Endothelial cell of umbilical vein (primary cell): ENCODE measurements around the gene NRCAM. TPM values are rescaled to one million over a fixed set of nuclear protein-coding genes. Genes with fewer than 3 reads are reported as not detected.

ENCODE experiments used
- BruUV-seq: library from RNA; stranded (reverse); fragments of 400-500 nt; replicated peaks from 2 replicates; lab custom pipeline; 2021; lab: Mats Ljungman, UMichigan
- CTCF ChIA-PET: fragments of 300-600, 350-600 bp; sonication (Branson Sonifier 250); formaldehyde crosslinking; loops from one replicate; lab custom pipeline; 2021; ENCODE audit warnings: antibody characterized with exemption, inconsistent platforms; lab: Charles Lee
- POLR2A ChIA-PET: fragments of 300-600, 350-600 bp; sonication (Branson Sonifier 250); formaldehyde crosslinking; loops from one replicate; lab custom pipeline; 2021; ENCODE audit warnings: antibody characterized with exemption, inconsistent platforms; lab: Charles Lee
- DNase-seq: peaks from one replicate; pipeline ENCODE4 v3.0.0-alpha.2; 2011; ENCODE audit warnings: low read depth, low spot score
- FAIRE-seq: peaks from 2 replicates; lab custom pipeline; 2011; peaks lifted over from hg19 to GRCh38; lab: Jason Lieb, UNC
- H2AFZ ChIP-seq: 2 replicates; pipeline ENCODE4 v1.6.0; 2012; ENCODE audit warnings: low read depth, low read length, control low read depth, inconsistent platforms
- H3K27ac ChIP-seq: 2 replicates; pipeline ENCODE4 v1.5.1; 2011; ENCODE audit warnings: low read depth, mild to moderate bottlenecking, control low read depth, low read length, moderate library complexity; ENCODE audit not compliant: insufficient read depth
- H3K27me3 ChIP-seq, 2 experiments: 2 replicates each; pipeline versions ENCODE4 v1.6.0 to v1.6.1; 2011; ENCODE audit warnings: low read length in 2 of 2, mixed read lengths in 1 of 2; ENCODE audit not compliant: control insufficient read depth in 2 of 2, insufficient read depth in 2 of 2
- H3K36me3 ChIP-seq, 2 experiments: 2 replicates in 1 of 2; 3 replicates in 1 of 2; pipeline ENCODE4 v1.5.1; 2011; ENCODE audit warnings: low read length in 2 of 2, mild to moderate bottlenecking in 1 of 2, moderate library complexity in 1 of 2; ENCODE audit not compliant: control insufficient read depth in 2 of 2, insufficient read depth in 2 of 2; ENCODE audit errors: extremely low read depth in 1 of 2
- H3K4me1 ChIP-seq: 3 replicates; pipeline ENCODE4 v1.5.1; 2011; ENCODE audit warnings: mild to moderate bottlenecking, low read length; ENCODE audit not compliant: control insufficient read depth, insufficient read depth; ENCODE audit errors: extremely low read depth
- H3K4me2 ChIP-seq: 2 replicates; pipeline ENCODE4 v1.6.1; 2011; ENCODE audit warnings: low read length, control low read depth, mixed read lengths; ENCODE audit not compliant: insufficient read depth
- H3K4me3 ChIP-seq, 3 experiments: fragments of 200-600 bp in 1 of 3; sonication (generic), shearing (Covaris generic) in 1 of 3; replicated peaks in 1 of 3; 2 replicates each; pipeline ENCODE4 v1.5.1; 2011 to 2016; ENCODE audit warnings: control low read depth in 3 of 3, low read length in 3 of 3, mild to moderate bottlenecking in 2 of 3, inconsistent platforms in 1 of 3, low read depth in 1 of 3, moderate library complexity in 1 of 3; ENCODE audit not compliant: insufficient read depth in 1 of 3
- H3K79me2 ChIP-seq: 2 replicates; pipeline ENCODE4 v1.6.0; 2012; ENCODE audit warnings: low read length, inconsistent platforms; ENCODE audit not compliant: control insufficient read depth, insufficient read depth
- H3K9ac ChIP-seq: replicated peaks from 2 replicates; pipeline ENCODE3; 2011; ENCODE audit warnings: low read length, control low read depth; ENCODE audit not compliant: insufficient read depth; ENCODE audit errors: extremely low read depth
- H3K9me1 ChIP-seq: replicated peaks from 3 replicates; pipeline ENCODE4 v1.6.0; 2011; ENCODE audit warnings: mild to moderate bottlenecking, low read length; ENCODE audit not compliant: control insufficient read depth, insufficient read depth; ENCODE audit errors: extremely low read depth
- H3K9me3 ChIP-seq: replicated peaks from 2 replicates; pipeline ENCODE4 v1.5.1; 2012; ENCODE audit warnings: low read length, inconsistent platforms; ENCODE audit not compliant: control insufficient read depth, insufficient read depth
- H4K20me1 ChIP-seq: replicated peaks from 2 replicates; pipeline ENCODE3; 2011; ENCODE audit warnings: mild to moderate bottlenecking, low read length; ENCODE audit not compliant: control insufficient read depth, insufficient read depth; ENCODE audit errors: extremely low read depth
- EZH2 ChIP-seq: IDR thresholded peaks from 2 replicates; pipeline ENCODE4 v1.6.1; 2012; ENCODE audit warnings: borderline replicate concordance, low read depth, mild to moderate bottlenecking, moderate library complexity, low read length, inconsistent platforms; ENCODE audit not compliant: severe bottlenecking
- FOS ChIP-seq: IDR thresholded peaks from 2 replicates; pipeline ENCODE4 v1.6.1; 2011; ENCODE audit warnings: mild to moderate bottlenecking, low read length, moderate library complexity, borderline replicate concordance; ENCODE audit not compliant: insufficient read depth
- GATA2 ChIP-seq: IDR thresholded peaks from 2 replicates; pipeline ENCODE4 v1.7.0; 2011; ENCODE audit warnings: low read depth, mild to moderate bottlenecking, moderate library complexity, mixed read lengths, low read length; ENCODE audit not compliant: insufficient read length, insufficient read depth
- JUN ChIP-seq: IDR thresholded peaks from 2 replicates; pipeline ENCODE4 v1.6.1; 2011; ENCODE audit warnings: borderline replicate concordance, low read depth; ENCODE audit not compliant: insufficient read length, insufficient read depth
- MYC ChIP-seq: IDR thresholded peaks from one replicate; pipeline ENCODE4 v1.6.1; 2011; ENCODE audit warnings: mild to moderate bottlenecking, low read depth, low read length
- POLR2A ChIP-seq: IDR thresholded peaks from 2 replicates; pipeline ENCODE4 v1.6.1; 2012; ENCODE audit warnings: low read depth, mild to moderate bottlenecking, control low read depth, low read length
- POLR2AphosphoS5 ChIP-seq: IDR thresholded peaks from 2 replicates; pipeline ENCODE4 v1.6.1; 2012; ENCODE audit warnings: low read depth, mild to moderate bottlenecking, control low read depth, low read length, moderate library complexity; ENCODE audit not compliant: insufficient read depth
- dilution Hi-C: fragments of 300-500 bp; cut with MboI; formaldehyde crosslinking; loops from one replicate; pipeline ENCODE4 v1.15.0; 2019; ENCODE audit warnings: low sequenced_read_pairs; ENCODE audit not compliant: extremely low pct_ligation_motif_present
- intact Hi-C: fragments of 100-400 bp; cut with micrococcal nuclease; formaldehyde crosslinking; loops from one replicate; pipeline ENCODE4 v1.10.0; 2022
- polyA plus RNA-seq, 4 experiments: library from polyadenylated mRNA; depleted of rRNA in 3 of 4; stranded (reverse) in 3 of 4; unstranded in 1 of 4; fragments of >200 nt; gene quantifications; 2 replicates each; pipeline versions ENCODE4 v1.2.1 to v1.2.3, GENCODE V29; 2011 to 2012; ENCODE audit warnings: missing spikeins in 1 of 4
- total RNA-seq: library from RNA; stranded (reverse); gene quantifications from 2 replicates; pipeline ENCODE4 v1.2.3, GENCODE V29; 2021
- TF ChIP-seq, protein P1 (sequence below): IDR thresholded peaks from 2 replicates; pipeline ENCODE4 v1.6.1; 2011; ENCODE audit not compliant: insufficient read depth, insufficient read length
- TF ChIP-seq, protein P2 (sequence below), 2 donors: IDR thresholded peaks; 1 replicate in 1 of 2; 2 replicates in 1 of 2; pipeline ENCODE4 v1.5.1; 2011; ENCODE audit warnings: low read length in 2 of 2, mild to moderate bottlenecking in 2 of 2, moderate library complexity in 2 of 2, control low read depth in 1 of 2, inconsistent platforms in 1 of 2, low read depth in 1 of 2; ENCODE audit not compliant: insufficient read depth in 1 of 2; ENCODE audit errors: extremely low read depth in 1 of 2

Gene NRCAM
- total and polyA plus RNA-seq, 2 donors (not counting 3 experiments of a cell fraction or from before 2014, with no cell fraction given) = 26.0 to 47.6 TPM

DNA sequence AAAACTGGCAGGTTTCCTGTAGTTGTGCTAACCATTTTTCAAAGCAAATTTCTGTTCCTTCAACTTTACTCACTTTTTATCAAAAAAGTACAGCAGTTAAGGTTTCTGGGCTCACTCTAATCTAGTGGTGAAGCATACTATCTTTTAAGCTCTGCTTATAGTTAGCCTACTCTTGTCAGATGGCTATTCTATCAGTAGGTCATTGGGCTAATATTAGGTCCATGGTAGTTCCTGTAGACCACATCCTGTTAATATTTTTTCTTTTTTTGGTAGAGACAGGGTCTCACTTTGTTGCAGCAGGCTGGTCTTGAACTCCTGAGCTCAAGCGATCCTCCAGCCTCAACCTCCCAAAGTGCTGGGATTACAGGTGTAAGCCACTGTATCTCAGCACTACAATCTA, 27.9 kb upstream of the NRCAM start:
- intact Hi-C loops = no loop called here
- Histone ChIP-seq H3K9me1 (no peaks in the 10 kb centered on the region), H3K9ac (no peak overlapping the region), H3K4me2 (no peak overlapping the region), H3K36me3 (no peaks in the 10 kb centered on the region), H3K4me1 (peaks cover 24% of the 10 kb centered on the region), H3K79me2 (no peaks in the 10 kb centered on the region), H3K27ac (no peak overlapping the region), H3K27me3 (no peaks in the 10 kb centered on the region), H3K4me3 (no peak overlapping the region), H4K20me1 (peaks cover under 1% of the 10 kb centered on the region), H2AFZ (no peak overlapping the region), H3K9me3 (no peaks in the 10 kb centered on the region)
- no peak for FAIRE-seq
- DNase-seq = no peak
- ChIA-PET CTCF (interaction anchor here (1.0 to 2.1 kb wide), 5 partner anchors 9 to 305 kb away, joined by 3 to 4 read pairs (median 4); no protein-coding TSS in a partner anchor), POLR2A (no interaction called here)
- no peak for TF ChIP-seq EZH2
- TF ChIP-seq GATA2 = no peak
- TF ChIP-seq POLR2A = no peak
- TF ChIP-seq, protein P1, sequence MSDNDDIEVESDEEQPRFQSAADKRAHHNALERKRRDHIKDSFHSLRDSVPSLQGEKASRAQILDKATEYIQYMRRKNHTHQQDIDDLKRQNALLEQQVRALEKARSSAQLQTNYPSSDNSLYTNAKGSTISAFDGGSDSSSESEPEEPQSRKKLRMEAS = no peak
- TF ChIP-seq MYC = no peak
- no peak for TF ChIP-seq POLR2AphosphoS5
- TF ChIP-seq, protein P2, sequence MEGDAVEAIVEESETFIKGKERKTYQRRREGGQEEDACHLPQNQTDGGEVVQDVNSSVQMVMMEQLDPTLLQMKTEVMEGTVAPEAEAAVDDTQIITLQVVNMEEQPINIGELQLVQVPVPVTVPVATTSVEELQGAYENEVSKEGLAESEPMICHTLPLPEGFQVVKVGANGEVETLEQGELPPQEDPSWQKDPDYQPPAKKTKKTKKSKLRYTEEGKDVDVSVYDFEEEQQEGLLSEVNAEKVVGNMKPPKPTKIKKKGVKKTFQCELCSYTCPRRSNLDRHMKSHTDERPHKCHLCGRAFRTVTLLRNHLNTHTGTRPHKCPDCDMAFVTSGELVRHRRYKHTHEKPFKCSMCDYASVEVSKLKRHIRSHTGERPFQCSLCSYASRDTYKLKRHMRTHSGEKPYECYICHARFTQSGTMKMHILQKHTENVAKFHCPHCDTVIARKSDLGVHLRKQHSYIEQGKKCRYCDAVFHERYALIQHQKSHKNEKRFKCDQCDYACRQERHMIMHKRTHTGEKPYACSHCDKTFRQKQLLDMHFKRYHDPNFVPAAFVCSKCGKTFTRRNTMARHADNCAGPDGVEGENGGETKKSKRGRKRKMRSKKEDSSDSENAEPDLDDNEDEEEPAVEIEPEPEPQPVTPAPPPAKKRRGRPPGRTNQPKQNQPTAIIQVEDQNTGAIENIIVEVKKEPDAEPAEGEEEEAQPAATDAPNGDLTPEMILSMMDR (IDR thresholded peaks at IDR 0.05; ENCODE audit: extremely low read depth in 1 of 2, insufficient read depth in 1 of 2, low read depth in 1 of 2, low read length in 2 of 2) = no peak
- no peak for TF ChIP-seq FOS
- TF ChIP-seq JUN = no peak
- dilution Hi-C loops = loop anchor here (25.0 kb wide), 1 partner anchor 297 kb away; no protein-coding TSS in a partner anchor
- no TSS peak for BruUV-seq
